Panc1 (cell line): Measurements from ENCODE around the gene KRT1. TPM values are rescaled to one million over a fixed set of nuclear protein-coding genes. Genes with fewer than 3 reads are reported as not detected.

ENCODE experiments used
- ATAC-seq: fragments of 200-7000 bp; cut with Tn5 transposase; 2 replicates; pipeline ENCODE4 v1.9.1; 2020; ENCODE audit warnings: mild to moderate bottlenecking, moderate library complexity
- BruUV-seq: library from RNA; stranded (reverse); fragments of 400-500 nt; replicated peaks from 2 replicates; lab custom pipeline; 2021; lab: Mats Ljungman, UMichigan
- CTCF ChIA-PET: fragments of 300-600 bp; sonication (Branson Sonifier 250); formaldehyde crosslinking; loops from one replicate; lab custom pipeline; 2022; ENCODE audit warnings: antibody characterized with exemption; lab: Charles Lee
- POLR2A ChIA-PET: fragments of 300-600 bp; sonication (Branson Sonifier 250); formaldehyde crosslinking; loops from one replicate; lab custom pipeline; 2022; ENCODE audit warnings: antibody characterized with exemption; lab: Charles Lee
- DNase-seq: peaks from one replicate; pipeline ENCODE4 v3.0.0-alpha.2; 2010; ENCODE audit warnings: low read depth, low spot score
- H3K27ac ChIP-seq: 2 replicates; pipeline ENCODE4 v1.5.1; 2011; ENCODE audit warnings: mild to moderate bottlenecking, low read length, inconsistent platforms
- H3K27me3 ChIP-seq: fragments of 200-500 bp; sonication (Bioruptor generic); 2 replicates; pipeline ENCODE4 v1.6.0; 2014; ENCODE audit warnings: low read length, inconsistent platforms; ENCODE audit not compliant: control insufficient read depth, insufficient read depth
- H3K36me3 ChIP-seq: fragments of 200-500 bp; sonication (Bioruptor generic); 2 replicates; pipeline ENCODE4 v1.5.1; 2014; ENCODE audit warnings: inconsistent platforms, mild to moderate bottlenecking, low read length, moderate library complexity; ENCODE audit not compliant: control insufficient read depth, insufficient read depth
- H3K4me1 ChIP-seq: 2 replicates; pipeline ENCODE4 v1.5.1; 2011; ENCODE audit warnings: inconsistent platforms, mild to moderate bottlenecking, low read length, moderate library complexity; ENCODE audit not compliant: control insufficient read depth, insufficient read depth
- H3K4me3 ChIP-seq, 2 experiments: 2 replicates each; pipeline ENCODE4 v1.5.1; 2011 to 2012; ENCODE audit warnings: low read depth in 2 of 2, low read length in 2 of 2, mild to moderate bottlenecking in 2 of 2, inconsistent platforms in 1 of 2, moderate library complexity in 1 of 2
- H3K9me3 ChIP-seq: fragments of 200-500 bp; sonication (Bioruptor generic); 2 replicates; pipeline ENCODE4 v1.5.1; 2014; ENCODE audit warnings: low read depth, mild to moderate bottlenecking, inconsistent platforms, low read length, moderate library complexity; ENCODE audit not compliant: control insufficient read depth, insufficient read depth
- CTCF ChIP-seq: fragments of 450-650 bp; IDR thresholded peaks from 2 replicates; pipeline ENCODE4 v1.5.1; 2017; ENCODE audit warnings: mild to moderate bottlenecking
- POLR2AphosphoS5 ChIP-seq: IDR thresholded peaks from 2 replicates; pipeline ENCODE4 v1.6.1; 2012; ENCODE audit warnings: mild to moderate bottlenecking, low read depth, low read length, moderate library complexity
- REST ChIP-seq, 2 experiments: IDR thresholded peaks; 2 replicates each; pipeline ENCODE4 v1.6.1; 2011 to 2012; ENCODE audit warnings: low read depth in 2 of 2, control low read depth in 1 of 2, low read length in 1 of 2, mild to moderate bottlenecking in 1 of 2, moderate library complexity in 1 of 2; ENCODE audit not compliant: insufficient read depth in 1 of 2
- SIN3A ChIP-seq: IDR thresholded peaks from 2 replicates; pipeline ENCODE4 v1.6.1; 2012; ENCODE audit warnings: low read depth, mild to moderate bottlenecking, low read length, moderate library complexity, borderline replicate concordance; ENCODE audit not compliant: insufficient read depth
- TCF7L2 ChIP-seq: IDR thresholded peaks from 2 replicates; pipeline ENCODE4 v1.6.1; 2011; ENCODE audit warnings: mild to moderate bottlenecking, low read depth, low read length, inconsistent platforms
- in situ Hi-C: cut with HindIII; loops from 2 replicates; pipeline ENCODE4 v1.10.0; 2016; ENCODE audit warnings: low sequenced_read_pairs, low pct_unique_long_range_greater_than_20kb
- intact Hi-C: fragments of 100-400 bp; cut with micrococcal nuclease; formaldehyde crosslinking; loops from one replicate; pipeline ENCODE4 v1.10.0; 2022; ENCODE audit not compliant: unreplicated experiment
- total RNA-seq: library from RNA; stranded (reverse); gene quantifications from one replicate; pipeline ENCODE4 v1.2.1, GENCODE V29; 2021; ENCODE audit not compliant: unreplicated experiment

The KRT1 gene
- total RNA-seq, 1 experiment from 2014 or later = not detected

GRCh38 chr12:52702338-52702737 is 22.1 kb upstream of the KRT1 start:
- DNase-seq (no peak), ATAC-seq (no peak)
- H3K4me1 ChIP-seq = no peaks in the 10 kb centered on the region
- POLR2A ChIA-PET = no interaction called here
- no TSS peak for BruUV-seq
- no peak for TF ChIP-seq POLR2AphosphoS5
- TF ChIP-seq SIN3A = no peak
- no peak for TF ChIP-seq TCF7L2
- no peak for TF ChIP-seq CTCF
- TF ChIP-seq REST (IDR thresholded peaks at IDR 0.05; ENCODE audit: insufficient read depth in 1 of 2, low read depth in 2 of 2, low read length in 1 of 2) = no peak
- H3K27me3 ChIP-seq = peaks cover 10% of the 10 kb centered on the region
- no peak overlapping the region for H3K27ac ChIP-seq
- H3K4me3 ChIP-seq = no peak overlapping the region
- CTCF ChIA-PET = no interaction called here
- in situ Hi-C loops = no loop called here
- no peaks in the 10 kb centered on the region for H3K9me3 ChIP-seq
- no peaks in the 10 kb centered on the region for H3K36me3 ChIP-seq
- intact Hi-C loops = no loop called here

GRCh38 chr12:52701281-52701680 is 21.1 kb upstream of the KRT1 start:
- no TSS peak for BruUV-seq
- Histone ChIP-seq H3K4me3 (no peak overlapping the region), H3K27ac (no peak overlapping the region), H3K4me1 (no peaks in the 10 kb centered on the region), H3K36me3 (no peaks in the 10 kb centered on the region), H3K9me3 (no peaks in the 10 kb centered on the region), H3K27me3 (peaks cover 10% of the 10 kb centered on the region)
- ChIA-PET CTCF (no interaction called here), POLR2A (no interaction called here)
- in situ Hi-C loops (no loop called here), intact Hi-C loops (no loop called here)
- DNase-seq (no peak), ATAC-seq (no peak)
- TF ChIP-seq SIN3A (no peak), TCF7L2 (no peak), REST (IDR thresholded peaks at IDR 0.05; ENCODE audit: insufficient read depth in 1 of 2, low read depth in 2 of 2, low read length in 1 of 2) (no peak), CTCF (no peak), POLR2AphosphoS5 (no peak)
